NAMALWA (cell line): ENCODE measurements around the gene RYR2.
A peak's percentile ranks its signal among the peaks of the same experiment; 100 is the strongest.
"Not testable (repeated sequence)": the region's sequence is repeated elsewhere in the genome, so short reads cannot be mapped to it uniquely, and the experiment has no call there.

Experiments used
- DNase-seq: peaks from one replicate; pipeline ENCODE4 v3.0.0-alpha.2; 2015; ENCODE audit warnings: low spot score

RYR2 gene

GRCh38 chr1:237794071-237794470 is 752.1 kb downstream of the RYR2 start:
- no peak for DNase-seq

- DNase-seq = no peak
Measured at GRCh38 chr1:237795558-237795957, 753.6 kb downstream of the RYR2 start.

GRCh38 chr1:237799762-237800474 is 757.9 kb downstream of the RYR2 start:
- DNase-seq = peak; percentile 90

- DNase-seq = no peak
Measured at GRCh38 chr1:237804516-237804915, 762.5 kb downstream of the RYR2 start.

GRCh38 chr1:237809099-237809498 is 767.1 kb downstream of the RYR2 start:
- DNase-seq = no peak

- no peak for DNase-seq
Measured at GRCh38 chr1:237811633-237812032, 769.6 kb downstream of the RYR2 start.

GRCh38 chr1:237812061-237812460 is 770.1 kb downstream of the RYR2 start:
- DNase-seq = no peak

GRCh38 chr1:237814319-237814924 is 772.4 kb downstream of the RYR2 start:
- peak; percentile 37 for DNase-seq

- DNase-seq = no peak
Measured at GRCh38 chr1:237817277-237817676, 775.3 kb downstream of the RYR2 start.

- not testable (repeated sequence) for DNase-seq
Measured at GRCh38 chr1:237820634-237821033, 778.6 kb downstream of the RYR2 start.

GRCh38 chr1:237832858-237833257 is 790.9 kb downstream of the RYR2 start:
- DNase-seq = no peak

- DNase-seq = no peak
Measured at GRCh38 chr1:237834048-237834447, 792.1 kb downstream of the RYR2 start.

- no peak for DNase-seq
Measured at GRCh38 chr1:237834461-237834860, 792.5 kb downstream of the RYR2 start.

GRCh38 chr1:237838320-237838719 is 796.3 kb downstream of the RYR2 start:
- DNase-seq = no peak

- no peak for DNase-seq
Measured at GRCh38 chr1:237838904-237839534, 797.0 kb downstream of the RYR2 start.

GRCh38 chr1:237841485-237841884 is 799.5 kb downstream of the RYR2 start:
- DNase-seq = no peak

GRCh38 chr1:237843516-237843915 is 801.5 kb downstream of the RYR2 start:
- DNase-seq = not testable (repeated sequence)

- DNase-seq = peak; percentile 63
Measured at GRCh38 chr1:237851210-237851845, 809.3 kb downstream of the RYR2 start.

- DNase-seq = no peak
Measured at GRCh38 chr1:237852342-237852741, 810.4 kb downstream of the RYR2 start.

GRCh38 chr1:237857455-237857854 is 815.5 kb downstream of the RYR2 start:
- DNase-seq = no peak

- DNase-seq = no peak
Measured at GRCh38 chr1:237858992-237859391, 817.0 kb downstream of the RYR2 start.

- DNase-seq = no peak
Measured at GRCh38 chr1:237861944-237862343, 820.0 kb downstream of the RYR2 start.

- peak; percentile 13 for DNase-seq
Measured at GRCh38 chr1:237863234-237863633, 821.2 kb downstream of the RYR2 start.
